Mesothelial cell of epicardium (in vitro differentiated cells): ENCODE data around the gene RRM1. TPM values are rescaled to one million over a fixed set of nuclear protein-coding genes. Genes with fewer than 3 reads are reported as not detected.

Experiments
- DNase-seq, 2 experiments: peaks; one replicate each; pipeline ENCODE4 v3.0.0; 2021; ENCODE audit warnings: low spot score in 2 of 2; ENCODE audit not compliant: unreplicated experiment in 2 of 2
- H3K27ac Mint-ChIP-seq: 2 replicates; pipeline ENCODE4 v1.8.0; 2021; ENCODE audit warnings: mixed read lengths
- H3K27me3 Mint-ChIP-seq: 2 replicates; pipeline ENCODE4 v1.8.0; 2021; ENCODE audit warnings: low read depth, mixed read lengths
- H3K36me3 Mint-ChIP-seq: 2 replicates; pipeline ENCODE4 v1.8.0; 2021; ENCODE audit warnings: mixed read lengths
- H3K4me1 Mint-ChIP-seq: 2 replicates; pipeline ENCODE4 v1.8.0; 2021; ENCODE audit warnings: mixed read lengths
- H3K4me3 Mint-ChIP-seq: 2 replicates; pipeline ENCODE4 v1.8.0; 2021; ENCODE audit warnings: mild to moderate bottlenecking, moderate library complexity, mixed read lengths
- H3K9me3 Mint-ChIP-seq: 2 replicates; pipeline ENCODE4 v1.8.0; 2021; ENCODE audit warnings: mixed read lengths
- CTCF ChIP-seq: fragments of 200-600 bp; sonication (generic); IDR thresholded peaks from one replicate; pipeline ENCODE4 v1.5.0; 2021; ENCODE audit warnings: antibody characterized with exemption; ENCODE audit not compliant: unreplicated experiment
- total RNA-seq: library from RNA; stranded (reverse); gene quantifications from 3 replicates; pipeline ENCODE4 v1.2.1, GENCODE V29; 2021

The RRM1 gene
- total RNA-seq, 1 donor from 2014 or later, result 58.6 TPM

DNA sequence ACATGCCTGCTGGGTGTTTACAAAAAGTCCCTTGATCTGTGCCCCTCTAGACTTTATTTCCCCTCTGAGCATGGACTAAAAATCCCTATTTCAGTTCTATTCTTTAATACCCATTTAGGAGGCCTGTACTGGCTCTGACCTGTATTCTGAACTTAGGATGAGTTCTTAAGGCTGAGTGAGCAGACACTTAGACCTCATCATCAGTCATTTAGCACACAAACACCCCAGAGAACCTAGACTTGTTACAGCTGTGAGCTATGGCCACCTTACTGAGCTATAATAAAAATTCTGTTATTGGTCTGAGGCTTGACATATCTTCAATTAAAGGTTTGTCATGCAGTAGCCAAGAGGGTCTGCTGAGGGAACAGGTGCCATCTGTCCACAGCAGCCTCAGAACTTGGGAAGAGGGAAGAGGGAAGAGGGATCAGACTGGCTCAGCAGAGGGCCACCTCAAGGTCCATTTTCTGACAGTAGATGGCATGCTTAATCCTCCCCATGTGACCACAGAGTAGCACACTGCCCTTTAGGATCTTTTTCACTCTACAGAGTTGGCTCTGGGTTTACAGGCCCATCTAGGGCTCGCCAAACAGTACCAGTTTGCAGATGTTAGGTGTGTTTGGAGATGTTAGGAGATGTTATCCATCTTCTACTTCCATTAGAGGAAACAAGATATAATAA lies 30.2 kb upstream of the RRM1 start:
- Mint-ChIP-seq H3K27ac (no peak overlapping the region), H3K9me3 (no peaks in the 10 kb centered on the region)
- no peak for TF ChIP-seq CTCF

DNA sequence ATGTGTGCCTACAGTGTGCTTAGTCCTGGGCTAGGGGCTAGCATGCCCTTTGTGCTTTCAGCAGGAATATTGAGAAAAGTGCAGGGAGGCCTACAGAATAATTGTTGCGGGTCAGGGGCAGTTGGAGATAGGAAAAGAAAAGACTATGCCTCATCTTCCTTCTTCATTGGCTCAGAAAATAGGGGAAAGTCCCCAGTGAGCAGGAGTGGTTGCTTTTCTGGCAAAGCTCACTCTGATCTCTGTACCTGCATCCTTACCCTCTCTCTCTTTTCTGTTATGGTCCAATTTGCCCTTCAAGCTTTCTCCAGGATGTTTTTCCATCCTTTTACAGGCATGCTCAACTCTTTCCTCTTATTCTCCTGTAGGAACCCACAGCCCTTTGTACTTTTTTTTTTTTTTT lies 29.5 kb upstream of the RRM1 start:
- Mint-ChIP-seq H3K27me3 (no peaks in the 10 kb centered on the region), H3K4me3 (no peak overlapping the region), H3K4me1 (peaks cover 13% of the 10 kb centered on the region), H3K9me3 (no peaks in the 10 kb centered on the region), H3K36me3 (peaks cover 3% of the 10 kb centered on the region), H3K27ac (peak overlapping the region; percentile 19)
- no peak for DNase-seq
- no peak for TF ChIP-seq CTCF

More for the DNA sequence above, 30.2 kb upstream of the RRM1 start:
- peaks cover 5% of the 10 kb centered on the region for H3K36me3 Mint-ChIP-seq
- H3K4me3 Mint-ChIP-seq, result no peak overlapping the region
- peaks cover 14% of the 10 kb centered on the region for H3K4me1 Mint-ChIP-seq
- no peaks in the 10 kb centered on the region for H3K27me3 Mint-ChIP-seq
- no peak for DNase-seq

GRCh38 chr11:4065601-4066377 lies 28.8 kb upstream of the RRM1 start:
- H3K27me3 Mint-ChIP-seq, result no peaks in the 10 kb centered on the region
- no peak for TF ChIP-seq CTCF
- H3K27ac Mint-ChIP-seq, result peak overlapping the region; percentile 19
- H3K4me3 Mint-ChIP-seq, result no peak overlapping the region
- DNase-seq, result no peak
- no peaks in the 10 kb centered on the region for H3K9me3 Mint-ChIP-seq
- peaks cover 18% of the 10 kb centered on the region for H3K4me1 Mint-ChIP-seq
- peaks cover 3% of the 10 kb centered on the region for H3K36me3 Mint-ChIP-seq

GRCh38 chr11:4066910-4067309 lies 27.7 kb upstream of the RRM1 start:
- H3K4me1 Mint-ChIP-seq, result peaks cover 26% of the 10 kb centered on the region
- H3K36me3 Mint-ChIP-seq, result no peaks in the 10 kb centered on the region
- H3K27me3 Mint-ChIP-seq, result no peaks in the 10 kb centered on the region

GRCh38 chr11:4068962-4069361 lies 25.6 kb upstream of the RRM1 start:
- no peak overlapping the region for H3K27ac Mint-ChIP-seq
- peaks cover 44% of the 10 kb centered on the region for H3K4me1 Mint-ChIP-seq

More at GRCh38 chr11:4066910-4067309, 27.7 kb upstream of the RRM1 start:
- H3K4me3 Mint-ChIP-seq, result no peak overlapping the region
- H3K9me3 Mint-ChIP-seq, result no peaks in the 10 kb centered on the region
- no peak for TF ChIP-seq CTCF
- no peak for DNase-seq
- H3K27ac Mint-ChIP-seq, result no peak overlapping the region

More at GRCh38 chr11:4068962-4069361, 25.6 kb upstream of the RRM1 start:
- Mint-ChIP-seq H3K27me3 (no peaks in the 10 kb centered on the region), H3K4me3 (no peak overlapping the region), H3K9me3 (no peaks in the 10 kb centered on the region), H3K36me3 (no peaks in the 10 kb centered on the region)
- no peak for TF ChIP-seq CTCF
- DNase-seq, result no peak
